Activated T-cell treated with anti-CD3 and anti-CD28 coated beads, Interleukin-2, amount 50 U/mL, for 1 hour (primary cell): ENCODE results near the gene CADM2.
"Not testable (repeated sequence)": the region's sequence is repeated elsewhere in the genome, so short reads cannot be mapped to it uniquely, and the experiment has no call there.

Experiments
- DNase-seq: peaks from one replicate; pipeline ENCODE4 v3.0.0-alpha.2; 2020

Gene CADM2

GRCh38 chr3:85851071-85851470, 892.3 kb downstream of the CADM2 start:
- no peak for DNase-seq

- DNase-seq, result no peak
Observed at GRCh38 chr3:85853805-85854204, 895.0 kb downstream of the CADM2 start.

- no peak for DNase-seq
Observed at GRCh38 chr3:85862893-85863455, 904.2 kb downstream of the CADM2 start.

- DNase-seq, result no peak
Observed at GRCh38 chr3:85864896-85865295, 906.1 kb downstream of the CADM2 start.

GRCh38 chr3:85867072-85867471, 908.3 kb downstream of the CADM2 start:
- no peak for DNase-seq

- DNase-seq, result no peak
Observed at GRCh38 chr3:85875589-85875988, 916.8 kb downstream of the CADM2 start.

GRCh38 chr3:85877631-85878030, 918.8 kb downstream of the CADM2 start:
- DNase-seq, result no peak

GRCh38 chr3:85881833-85882393, 923.1 kb downstream of the CADM2 start:
- DNase-seq, result no peak

- no peak for DNase-seq
Observed at GRCh38 chr3:85890043-85890555, 931.3 kb downstream of the CADM2 start.

GRCh38 chr3:85903434-85903833, 944.6 kb downstream of the CADM2 start:
- no peak for DNase-seq

- no peak for DNase-seq
Observed at GRCh38 chr3:85912980-85913379, 954.2 kb downstream of the CADM2 start.

- DNase-seq, result no peak
Observed at GRCh38 chr3:85922374-85922773, 963.6 kb downstream of the CADM2 start.

- DNase-seq, result no peak
Observed at GRCh38 chr3:85930718-85931117, 971.9 kb downstream of the CADM2 start.

- no peak for DNase-seq
Observed at GRCh38 chr3:85933326-85933725, 974.5 kb downstream of the CADM2 start.

GRCh38 chr3:85935171-85935570, 976.4 kb downstream of the CADM2 start:
- DNase-seq, result no peak

GRCh38 chr3:85939074-85939482, 980.3 kb downstream of the CADM2 start:
- DNase-seq, result no peak

- DNase-seq, result no peak
Observed at GRCh38 chr3:85950435-85950834, 991.6 kb downstream of the CADM2 start.

GRCh38 chr3:85960793-85961192, 1002.0 kb downstream of the CADM2 start:
- DNase-seq, result no peak

GRCh38 chr3:85977615-85978338, 1019.0 kb downstream of the CADM2 start:
- no peak for DNase-seq

- DNase-seq, result no peak
Observed at GRCh38 chr3:85979034-85979433, 1020.2 kb downstream of the CADM2 start.

- DNase-seq, result not testable (repeated sequence)
Observed at GRCh38 chr3:85989581-85989980, 1030.8 kb downstream of the CADM2 start.

- no peak for DNase-seq
Observed at GRCh38 chr3:86029590-86029989, 1070.8 kb downstream of the CADM2 start.

GRCh38 chr3:86037916-86038315, 1079.1 kb downstream of the CADM2 start:
- DNase-seq, result no peak

GRCh38 chr3:86046436-86047136, 1087.8 kb downstream of the CADM2 start:
- DNase-seq, result no peak
